Panc1 (cell line): ENCODE measurements around the gene SLC19A1. TPM values are rescaled to one million over a fixed set of nuclear protein-coding genes. Genes with fewer than 3 reads are reported as not detected.

Source experiments
- ATAC-seq: fragments of 200-7000 bp; cut with Tn5 transposase; 2 replicates; pipeline ENCODE4 v1.9.1; 2020; ENCODE audit warnings: mild to moderate bottlenecking, moderate library complexity
- BruUV-seq: library from RNA; stranded (reverse); fragments of 400-500 nt; replicated peaks from 2 replicates; lab custom pipeline; 2021; lab: Mats Ljungman, UMichigan
- CTCF ChIA-PET: fragments of 300-600 bp; sonication (Branson Sonifier 250); formaldehyde crosslinking; loops from one replicate; lab custom pipeline; 2022; ENCODE audit warnings: antibody characterized with exemption; lab: Charles Lee
- POLR2A ChIA-PET: fragments of 300-600 bp; sonication (Branson Sonifier 250); formaldehyde crosslinking; loops from one replicate; lab custom pipeline; 2022; ENCODE audit warnings: antibody characterized with exemption; lab: Charles Lee
- DNase-seq: peaks from one replicate; pipeline ENCODE4 v3.0.0-alpha.2; 2010; ENCODE audit warnings: low read depth, low spot score
- H3K27ac ChIP-seq: 2 replicates; pipeline ENCODE4 v1.5.1; 2011; ENCODE audit warnings: mild to moderate bottlenecking, low read length, inconsistent platforms
- H3K27me3 ChIP-seq: fragments of 200-500 bp; sonication (Bioruptor generic); 2 replicates; pipeline ENCODE4 v1.6.0; 2014; ENCODE audit warnings: low read length, inconsistent platforms; ENCODE audit not compliant: control insufficient read depth, insufficient read depth
- H3K36me3 ChIP-seq: fragments of 200-500 bp; sonication (Bioruptor generic); 2 replicates; pipeline ENCODE4 v1.5.1; 2014; ENCODE audit warnings: inconsistent platforms, mild to moderate bottlenecking, low read length, moderate library complexity; ENCODE audit not compliant: control insufficient read depth, insufficient read depth
- H3K4me1 ChIP-seq: 2 replicates; pipeline ENCODE4 v1.5.1; 2011; ENCODE audit warnings: inconsistent platforms, mild to moderate bottlenecking, low read length, moderate library complexity; ENCODE audit not compliant: control insufficient read depth, insufficient read depth
- H3K4me3 ChIP-seq, 2 experiments: 2 replicates each; pipeline ENCODE4 v1.5.1; 2011 to 2012; ENCODE audit warnings: low read depth in 2 of 2, low read length in 2 of 2, mild to moderate bottlenecking in 2 of 2, inconsistent platforms in 1 of 2, moderate library complexity in 1 of 2
- H3K9me3 ChIP-seq: fragments of 200-500 bp; sonication (Bioruptor generic); 2 replicates; pipeline ENCODE4 v1.5.1; 2014; ENCODE audit warnings: low read depth, mild to moderate bottlenecking, inconsistent platforms, low read length, moderate library complexity; ENCODE audit not compliant: control insufficient read depth, insufficient read depth
- CTCF ChIP-seq: fragments of 450-650 bp; IDR thresholded peaks from 2 replicates; pipeline ENCODE4 v1.5.1; 2017; ENCODE audit warnings: mild to moderate bottlenecking
- POLR2AphosphoS5 ChIP-seq: IDR thresholded peaks from 2 replicates; pipeline ENCODE4 v1.6.1; 2012; ENCODE audit warnings: mild to moderate bottlenecking, low read depth, low read length, moderate library complexity
- REST ChIP-seq, 2 experiments: IDR thresholded peaks; 2 replicates each; pipeline ENCODE4 v1.6.1; 2011 to 2012; ENCODE audit warnings: low read depth in 2 of 2, control low read depth in 1 of 2, low read length in 1 of 2, mild to moderate bottlenecking in 1 of 2, moderate library complexity in 1 of 2; ENCODE audit not compliant: insufficient read depth in 1 of 2
- SIN3A ChIP-seq: IDR thresholded peaks from 2 replicates; pipeline ENCODE4 v1.6.1; 2012; ENCODE audit warnings: low read depth, mild to moderate bottlenecking, low read length, moderate library complexity, borderline replicate concordance; ENCODE audit not compliant: insufficient read depth
- TCF7L2 ChIP-seq: IDR thresholded peaks from 2 replicates; pipeline ENCODE4 v1.6.1; 2011; ENCODE audit warnings: mild to moderate bottlenecking, low read depth, low read length, inconsistent platforms
- in situ Hi-C: cut with HindIII; loops from 2 replicates; pipeline ENCODE4 v1.10.0; 2016; ENCODE audit warnings: low sequenced_read_pairs, low pct_unique_long_range_greater_than_20kb
- intact Hi-C: fragments of 100-400 bp; cut with micrococcal nuclease; formaldehyde crosslinking; loops from one replicate; pipeline ENCODE4 v1.10.0; 2022; ENCODE audit not compliant: unreplicated experiment
- total RNA-seq: library from RNA; stranded (reverse); gene quantifications from one replicate; pipeline ENCODE4 v1.2.1, GENCODE V29; 2021; ENCODE audit not compliant: unreplicated experiment

SLC19A1 gene
- total RNA-seq, 1 experiment from 2014 or later: 24.5 TPM

GRCh38 chr21:45544449-45545235 lies 2.4 kb upstream of the SLC19A1 start:
- Histone ChIP-seq H3K4me3 (no peak overlapping the region), H3K27ac (no peak overlapping the region), H3K27me3 (no peaks in the 10 kb centered on the region), H3K9me3 (no peaks in the 10 kb centered on the region), H3K36me3 (peaks cover 3% of the 10 kb centered on the region; the same call in 1 of the 2 replicates), H3K4me1 (peaks cover 11% of the 10 kb centered on the region)
- no TSS peak for BruUV-seq
- CTCF ChIA-PET: no interaction called here
- in situ Hi-C loops: no loop called here
- ATAC-seq (no peak), DNase-seq (no peak)
- no peak for TF ChIP-seq TCF7L2
- TF ChIP-seq REST (IDR thresholded peaks at IDR 0.05; ENCODE audit: insufficient read depth in 1 of 2, low read depth in 2 of 2, low read length in 1 of 2): no peak
- no peak for TF ChIP-seq POLR2AphosphoS5
- no peak for TF ChIP-seq CTCF
- no peak for TF ChIP-seq SIN3A
- POLR2A ChIA-PET: no interaction called here
- intact Hi-C loops: no loop called here

- no peak for ATAC-seq
- ChIA-PET POLR2A (no interaction called here), CTCF (no interaction called here)
- intact Hi-C loops: no loop called here
- in situ Hi-C loops: no loop called here
- no TSS peak for BruUV-seq
- Histone ChIP-seq H3K27me3 (no peaks in the 10 kb centered on the region), H3K4me3 (no peak overlapping the region), H3K36me3 (peaks cover 3% of the 10 kb centered on the region; the same call in 1 of the 2 replicates), H3K9me3 (no peaks in the 10 kb centered on the region), H3K4me1 (peaks cover 11% of the 10 kb centered on the region), H3K27ac (no peak overlapping the region)
- no peak for DNase-seq
- TF ChIP-seq TCF7L2: no peak
These were observed 1.6 kb upstream of the SLC19A1 start for GRCh38 chr21:45543710-45544448.

GRCh38 chr21:45543371-45543709 lies 1.1 kb upstream of the SLC19A1 start:
- intact Hi-C loops: no loop called here
- Histone ChIP-seq H3K27me3 (no peaks in the 10 kb centered on the region), H3K27ac (no peak overlapping the region), H3K4me3 (no peak overlapping the region), H3K4me1 (peaks cover 11% of the 10 kb centered on the region), H3K9me3 (no peaks in the 10 kb centered on the region), H3K36me3 (peaks cover 3% of the 10 kb centered on the region; the same call in 1 of the 2 replicates)
- ChIA-PET POLR2A (no interaction called here), CTCF (no interaction called here)
- no TSS peak for BruUV-seq
- DNase-seq (no peak), ATAC-seq (no peak)
- TF ChIP-seq SIN3A (no peak), TCF7L2 (no peak)
- in situ Hi-C loops: no loop called here
